Fibroblast of skin of left quadriceps (primary cell): ENCODE measurements around the gene WBP2NL.
"Not testable (repeated sequence)": the region's sequence is repeated elsewhere in the genome, so short reads cannot be mapped to it uniquely, and the experiment has no call there.

Experiments
- DNase-seq, 2 experiments: peaks; one replicate each; pipeline ENCODE4 v3.0.0-alpha.2; 2013; ENCODE audit warnings: low read depth in 2 of 2

Gene WBP2NL

DNA sequence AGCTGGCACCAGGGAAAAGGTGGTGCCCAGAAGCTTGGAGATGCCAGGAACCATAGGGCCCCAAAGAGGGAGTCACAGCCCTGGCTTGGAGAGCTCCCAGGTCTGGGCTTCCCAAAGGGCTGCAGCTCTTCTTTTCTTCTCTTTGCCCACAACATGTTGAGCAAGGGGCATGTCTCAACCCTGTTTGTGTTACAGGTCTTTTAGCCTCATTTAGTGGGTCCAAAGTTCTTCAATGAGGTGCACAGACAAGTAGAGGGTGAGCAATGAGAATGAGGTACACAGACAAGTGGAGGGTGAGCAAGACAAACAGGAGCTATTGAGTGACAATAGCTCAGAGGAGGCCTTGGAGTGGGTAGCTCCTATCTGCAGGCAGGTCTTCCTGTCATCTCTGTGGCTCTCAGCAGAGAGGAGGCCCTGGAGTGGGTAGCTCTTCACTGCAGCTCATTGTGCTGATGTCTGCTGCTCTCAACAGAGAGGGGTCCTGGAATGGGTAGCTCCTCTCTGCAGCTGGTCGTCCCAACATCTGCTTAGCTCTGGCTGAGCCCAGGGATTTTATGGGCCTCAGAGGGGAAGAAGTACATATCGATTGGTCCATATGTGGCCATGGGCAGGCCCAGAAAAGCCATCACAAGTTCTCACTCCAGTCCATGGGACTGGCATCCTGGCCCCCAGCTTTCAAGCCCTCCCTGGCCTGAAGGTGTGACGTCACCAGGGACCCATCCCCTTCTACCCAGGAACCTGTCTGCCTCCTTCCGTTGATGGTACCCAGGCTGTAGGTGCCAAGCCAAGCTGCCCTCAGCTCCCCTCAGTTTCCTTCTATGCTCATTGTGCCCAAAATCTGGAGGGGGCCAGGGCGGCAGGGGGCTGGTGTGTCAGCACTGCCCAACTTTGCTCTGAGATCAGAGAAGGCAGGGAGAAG lies 34.9 kb downstream of the WBP2NL start:
- no peak for DNase-seq

DNA sequence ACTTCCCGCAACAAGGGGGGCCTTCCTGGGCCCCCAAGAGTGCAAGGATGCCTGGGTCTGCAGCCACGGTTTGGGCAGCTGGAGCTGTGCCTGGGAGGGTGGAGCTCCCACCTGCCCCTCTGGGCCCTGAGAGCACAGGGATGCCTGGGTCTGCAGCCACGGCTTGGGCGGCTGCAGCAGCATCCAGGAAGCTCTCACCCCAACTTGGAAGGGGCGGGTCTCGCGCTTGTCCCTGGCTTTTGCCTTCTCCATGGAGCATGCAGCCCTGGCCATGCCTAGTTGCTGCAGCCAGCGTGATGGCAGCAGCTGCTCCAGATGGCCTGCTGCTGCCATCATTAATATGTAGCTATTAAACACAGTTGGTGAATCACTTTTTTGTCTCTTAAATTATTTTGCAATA lies 36.7 kb downstream of the WBP2NL start:
- no peak for DNase-seq

DNA sequence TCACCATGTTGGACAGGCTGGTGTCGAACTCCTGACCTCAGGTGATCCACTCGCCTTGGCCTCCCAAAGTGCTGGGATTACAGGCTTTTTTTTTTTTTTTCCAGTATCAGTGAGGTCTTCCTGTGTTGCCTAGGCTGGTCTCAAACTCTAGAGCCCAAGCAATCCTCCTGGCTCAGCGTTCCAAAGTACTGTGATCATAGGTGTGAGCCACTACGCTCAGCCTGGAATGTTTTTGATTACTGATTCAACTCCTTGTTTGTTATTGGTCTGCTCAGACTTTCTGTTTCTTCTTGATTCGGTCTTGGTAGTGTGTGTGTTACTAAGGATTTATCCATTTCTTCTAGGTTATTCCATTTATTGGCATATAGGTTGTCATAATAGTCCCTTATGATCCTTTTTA lies 40.7 kb downstream of the WBP2NL start:
- DNase-seq: peak; percentile 4 to 6

DNA sequence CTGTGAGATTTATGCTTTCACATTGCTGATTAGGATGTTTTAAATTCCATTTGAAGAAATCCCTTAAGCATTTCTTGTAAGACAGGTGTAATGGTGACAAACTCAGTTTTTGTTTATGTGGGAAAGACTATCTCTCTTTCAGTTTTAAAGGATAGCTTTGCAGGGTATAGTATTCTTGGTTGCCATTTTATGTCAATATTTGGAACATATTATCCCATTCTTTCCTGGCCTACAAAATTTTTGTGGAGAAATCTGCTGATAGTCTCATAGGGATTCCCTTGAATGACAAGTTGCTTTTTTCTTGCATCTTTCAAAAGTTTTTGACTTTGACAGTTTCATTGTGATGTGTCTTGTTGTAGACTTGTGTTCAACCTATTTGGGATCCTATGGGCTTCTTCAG lies 43.2 kb downstream of the WBP2NL start:
- DNase-seq: no peak

DNA sequence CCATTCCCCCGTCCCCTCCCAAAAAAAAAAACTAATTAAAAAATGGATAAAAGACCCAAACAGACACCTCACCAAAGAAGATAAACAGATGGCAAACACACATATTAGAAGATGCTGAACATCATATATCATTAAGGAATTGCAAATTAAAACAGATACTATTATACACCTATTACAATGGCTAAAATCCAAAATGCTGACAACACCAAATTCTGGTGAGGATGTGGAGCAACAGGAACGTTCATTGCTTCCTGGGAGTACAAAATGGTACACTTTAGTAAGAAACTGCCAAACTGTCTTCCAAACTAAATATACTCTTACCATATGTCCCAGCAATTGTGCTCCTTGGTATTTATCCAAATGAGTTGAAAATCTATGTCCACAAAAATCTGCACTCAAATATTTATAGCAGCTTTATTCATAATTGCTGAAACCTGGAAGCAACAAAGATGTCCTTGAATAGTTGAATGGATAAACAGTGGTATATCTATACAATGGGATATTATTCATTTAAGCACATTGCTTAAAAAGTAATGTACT lies 52.1 kb downstream of the WBP2NL start:
- no peak for DNase-seq

DNA sequence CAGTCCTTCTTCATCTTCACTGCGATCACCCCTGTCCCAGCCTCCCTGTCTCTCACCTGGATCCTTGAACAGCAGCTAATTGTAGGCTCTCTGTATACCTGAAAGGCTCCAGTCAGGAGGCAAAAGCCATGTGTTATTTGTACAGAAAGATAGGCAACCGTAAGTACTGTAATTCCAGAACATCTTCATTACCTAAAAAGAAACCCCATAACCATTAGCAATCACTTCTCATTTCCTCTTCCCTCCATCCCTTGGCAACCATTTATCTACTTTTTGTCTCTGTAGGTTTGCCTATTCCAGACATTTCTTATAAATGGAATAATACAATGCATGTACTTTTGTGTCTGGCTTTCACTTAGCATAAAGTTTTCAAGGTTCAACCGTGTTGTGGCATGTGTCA lies 54.2 kb downstream of the WBP2NL start:
- no peak for DNase-seq

DNA sequence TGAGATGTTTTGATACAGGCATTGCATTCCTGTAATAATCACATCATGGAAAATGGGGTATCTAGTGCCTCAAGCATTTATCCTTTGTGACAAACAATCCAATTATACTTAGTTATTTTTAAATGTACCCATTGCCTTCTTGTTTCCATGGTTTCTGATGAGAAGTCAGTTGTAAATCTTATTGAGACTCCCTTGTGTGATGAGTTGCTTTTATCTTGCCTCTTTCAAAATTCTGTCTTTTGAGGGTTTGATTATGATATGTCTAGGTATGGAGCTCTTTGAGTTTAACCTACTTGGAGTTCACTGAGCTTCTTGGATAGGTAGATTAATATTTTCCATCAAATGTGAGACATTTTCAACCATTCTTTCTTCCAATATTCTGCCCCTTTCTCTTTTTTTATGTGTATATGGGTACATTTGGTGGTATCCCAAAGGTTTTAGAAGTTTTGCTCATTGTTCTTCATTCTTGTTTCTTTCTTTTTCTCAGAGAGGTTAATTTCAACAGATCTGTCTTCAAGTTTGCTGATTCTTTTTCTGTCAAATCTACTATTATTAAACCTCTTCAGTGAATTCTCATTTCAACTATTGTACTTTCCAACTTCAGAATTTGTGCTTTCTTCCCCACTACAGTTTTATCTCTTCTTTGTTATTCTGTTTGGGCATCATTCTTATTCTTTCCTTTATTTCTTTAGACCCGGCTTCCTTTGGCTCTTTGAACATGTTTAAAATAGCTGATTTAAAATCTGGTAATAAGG lies 58.3 kb downstream of the WBP2NL start:
- no peak for DNase-seq

DNA sequence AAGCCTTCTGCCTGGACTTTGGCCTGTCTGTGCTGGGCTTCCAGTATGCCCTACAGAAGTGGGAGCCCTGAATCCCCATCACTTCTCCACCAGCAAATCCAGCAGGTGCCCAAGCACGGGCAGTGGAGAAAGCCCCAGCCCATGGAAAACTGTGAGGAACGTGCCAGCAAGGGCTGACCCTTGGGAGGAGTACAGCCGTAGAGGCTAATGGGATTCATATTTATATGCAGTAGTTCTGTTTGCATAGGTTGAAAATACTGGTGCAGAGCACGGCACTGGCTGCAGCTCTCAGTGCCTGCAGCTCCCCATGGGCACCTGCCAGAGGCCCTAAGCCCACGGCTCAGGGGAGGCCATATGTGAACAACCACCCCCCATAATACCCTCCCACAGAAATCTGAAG lies 61.9 kb downstream of the WBP2NL start:
- no peak for DNase-seq

DNA sequence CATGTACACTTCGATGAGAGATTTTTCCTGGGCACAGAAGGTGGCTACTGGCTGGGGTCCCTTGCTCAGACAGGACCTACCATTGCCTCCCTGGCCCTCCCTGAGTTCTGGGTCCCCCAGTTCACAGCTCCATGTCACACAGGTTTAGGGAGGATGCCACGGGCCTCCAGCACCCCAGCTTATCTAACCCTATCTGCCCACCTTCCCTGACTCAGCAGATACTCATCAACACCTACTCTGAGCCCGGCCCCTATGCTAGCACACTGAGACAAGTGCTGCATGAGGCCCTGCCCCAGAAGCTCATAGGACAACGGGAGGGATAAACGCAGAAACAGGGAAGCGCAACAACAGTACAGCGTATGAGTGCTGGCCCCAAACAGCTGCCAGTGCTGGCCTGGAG lies 62.5 kb downstream of the WBP2NL start:
- DNase-seq: no peak

DNA sequence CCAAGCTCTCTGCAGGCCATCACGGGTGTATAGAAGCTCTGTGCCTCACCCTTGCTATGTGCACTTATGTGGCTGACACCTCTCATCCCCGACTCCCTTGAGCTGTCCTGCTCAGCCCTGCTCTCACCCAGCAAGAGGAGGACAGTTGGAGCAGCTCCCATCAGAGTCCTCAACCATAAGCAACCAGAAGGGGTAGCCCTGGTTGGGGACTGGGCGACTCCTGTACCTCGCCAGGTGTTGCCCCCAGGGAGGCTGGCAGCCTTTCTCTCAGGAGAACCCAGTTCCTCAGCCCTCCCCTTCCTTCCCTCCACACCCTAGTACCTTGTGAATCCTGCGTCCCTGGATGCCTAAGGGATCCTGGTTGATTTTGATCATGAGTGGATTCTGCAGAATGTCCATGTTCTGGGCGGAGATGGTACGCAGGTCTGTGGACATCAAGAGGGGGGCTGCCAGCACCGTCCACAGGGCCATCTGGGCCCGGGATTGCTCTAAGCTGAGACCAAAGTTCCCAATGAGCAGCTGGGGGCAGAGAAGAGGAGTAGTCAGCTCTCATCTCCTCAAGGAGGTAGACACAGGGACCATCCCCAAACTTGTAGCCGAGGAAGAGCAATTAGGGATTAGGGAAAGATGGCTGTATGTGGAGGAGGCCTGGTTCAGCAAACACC lies 64.0 kb downstream of the WBP2NL start:
- DNase-seq: no peak

DNA sequence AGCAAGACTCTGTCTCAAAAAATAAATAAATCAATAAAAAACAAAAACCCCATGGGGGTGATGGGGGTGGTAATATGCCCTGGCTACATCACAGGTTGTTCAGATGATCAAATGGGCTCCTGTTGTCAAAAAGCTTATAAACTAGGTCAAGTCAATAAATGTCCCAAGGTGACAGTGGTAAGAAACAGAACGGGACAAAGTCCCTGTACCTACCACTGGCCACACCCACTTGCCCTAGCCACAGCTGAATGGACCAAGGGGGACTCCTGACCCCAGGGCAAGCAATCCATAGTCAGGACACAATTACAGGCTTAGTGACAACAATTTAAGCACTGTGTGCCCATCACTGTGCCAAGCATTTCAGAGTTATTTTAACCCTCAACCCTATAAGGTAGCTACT lies 66.0 kb downstream of the WBP2NL start:
- no peak for DNase-seq

DNA sequence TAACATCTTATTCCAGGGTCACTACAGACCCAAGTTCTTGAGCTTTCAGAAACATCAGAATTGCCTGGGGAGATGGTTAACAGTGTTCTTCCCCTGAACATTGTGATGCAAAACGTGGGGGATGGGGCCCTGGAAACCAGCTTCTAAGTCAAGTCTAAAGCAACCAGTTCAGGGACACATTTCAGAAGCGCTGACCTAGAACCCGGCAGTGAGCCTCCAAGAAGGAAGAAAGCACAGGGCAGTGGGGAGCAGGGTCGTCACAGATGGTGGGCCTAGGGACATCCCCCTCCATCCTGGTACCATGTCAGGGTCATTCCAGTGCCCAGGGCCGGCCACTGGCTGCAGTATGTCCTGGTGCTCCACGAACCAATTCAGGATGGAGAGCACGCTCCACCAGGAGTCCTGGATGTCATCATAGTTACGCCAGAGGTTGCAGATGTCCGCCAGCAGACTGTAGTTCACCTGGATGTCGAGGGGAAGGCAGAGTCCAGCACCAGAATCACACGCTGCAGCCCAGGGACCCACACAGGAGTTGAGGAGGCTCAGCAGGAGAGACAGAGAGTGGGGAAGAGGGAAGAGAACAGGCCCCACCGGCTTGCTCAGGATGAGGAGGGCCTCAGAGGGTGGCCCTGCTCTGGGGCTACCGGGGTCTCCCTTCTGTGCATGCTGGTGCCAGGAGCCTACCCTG lies 67.0 kb downstream of the WBP2NL start:
- DNase-seq: no peak

DNA sequence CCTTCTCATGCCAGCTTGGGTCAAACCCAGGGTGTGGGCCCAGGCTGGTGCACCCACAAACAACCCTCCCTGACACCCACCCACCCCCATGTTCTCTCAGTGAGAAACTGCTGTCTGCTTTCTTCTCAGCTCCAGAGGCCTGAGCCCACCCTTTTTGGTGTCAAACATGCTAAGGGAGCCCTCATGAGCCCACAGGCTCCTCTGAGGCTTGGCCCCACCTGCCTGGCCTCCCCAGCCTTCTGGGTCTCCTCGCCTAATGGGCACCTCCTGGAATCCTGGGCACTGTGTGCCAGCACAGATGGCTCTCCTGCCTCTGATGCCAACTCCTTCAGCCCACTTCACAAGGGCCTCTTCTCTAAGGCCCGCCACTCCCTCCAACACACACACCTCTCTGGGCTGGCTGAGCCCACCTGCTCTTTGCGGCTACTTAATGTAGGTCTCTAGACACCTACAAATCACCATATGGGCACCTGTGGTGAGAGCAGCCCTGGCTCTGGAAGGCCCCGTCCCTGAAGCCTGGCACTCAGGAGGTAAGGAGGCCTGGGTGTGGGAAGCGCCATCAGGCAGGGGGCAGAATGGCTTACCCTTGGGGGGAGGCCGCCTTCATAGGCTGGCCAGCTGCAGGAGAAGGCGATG lies 67.7 kb downstream of the WBP2NL start:
- DNase-seq: no peak

DNA sequence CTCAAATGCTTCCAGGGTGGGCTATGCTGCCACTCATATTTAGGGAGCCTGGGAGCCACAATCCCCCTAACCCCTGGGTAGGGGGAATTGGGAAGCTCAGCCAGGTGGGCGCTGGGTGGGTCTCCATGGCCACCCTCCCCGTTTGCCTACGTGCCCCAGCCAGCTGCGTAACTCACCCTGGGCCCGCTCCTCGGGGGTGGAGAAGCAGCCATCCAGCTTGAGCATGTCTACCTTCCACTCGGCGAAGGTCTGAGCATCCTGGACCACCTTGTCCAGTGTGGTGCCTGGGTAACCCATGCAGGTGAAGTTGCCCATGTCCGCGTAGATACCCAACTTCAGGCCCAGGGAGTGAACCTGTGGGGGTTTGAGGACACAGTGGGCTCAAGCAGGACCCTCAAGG lies 68.3 kb downstream of the WBP2NL start:
- DNase-seq: no peak

DNA sequence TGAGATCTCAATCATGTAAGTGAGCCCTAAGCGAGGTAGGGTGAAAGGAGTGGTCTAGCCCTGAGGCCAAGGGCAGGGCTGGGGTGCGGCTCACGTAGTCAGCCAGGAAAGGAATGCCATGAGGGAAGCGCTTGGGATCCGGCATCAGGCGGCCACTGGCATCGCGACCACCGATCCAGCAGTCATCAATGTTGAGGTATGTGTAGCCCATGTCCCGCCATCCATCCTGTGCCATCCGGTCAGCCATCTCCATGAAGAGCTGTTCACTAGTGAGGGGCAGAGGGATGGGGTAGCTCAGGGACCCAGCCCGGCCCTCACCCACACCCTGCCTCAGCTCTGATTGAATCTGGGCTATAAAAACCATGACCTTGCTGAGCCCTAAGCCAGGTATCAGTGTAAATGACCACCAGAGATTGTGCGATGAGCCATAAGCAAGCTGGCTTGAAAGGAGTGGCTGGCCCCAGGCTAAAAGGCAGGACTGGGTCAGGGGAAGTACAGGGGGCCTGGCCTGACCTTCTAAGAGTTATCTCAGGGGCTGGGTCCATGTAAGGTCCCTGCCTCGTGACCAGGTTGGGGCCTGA lies 69.2 kb downstream of the WBP2NL start:
- no peak for DNase-seq

DNA sequence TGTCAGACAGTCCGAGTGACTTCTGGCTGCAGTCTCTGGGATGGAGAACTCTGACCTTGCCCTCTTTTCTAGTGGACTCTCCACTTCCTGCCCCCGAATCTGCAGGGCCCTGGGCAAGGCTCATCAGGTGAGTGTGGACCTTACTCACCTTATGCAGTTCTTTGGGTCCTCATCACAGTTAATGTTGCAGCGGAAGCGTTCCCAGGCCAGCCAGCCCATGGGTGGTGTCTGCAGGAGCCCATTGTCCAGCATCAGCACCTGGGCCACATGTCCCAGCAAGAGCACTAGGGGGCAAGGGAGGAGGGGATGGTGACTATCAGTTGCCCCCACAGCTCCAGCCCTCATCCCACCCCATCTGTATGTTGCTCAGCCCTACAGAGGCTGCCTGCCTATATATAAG lies 69.7 kb downstream of the WBP2NL start:
- DNase-seq: no peak

DNA sequence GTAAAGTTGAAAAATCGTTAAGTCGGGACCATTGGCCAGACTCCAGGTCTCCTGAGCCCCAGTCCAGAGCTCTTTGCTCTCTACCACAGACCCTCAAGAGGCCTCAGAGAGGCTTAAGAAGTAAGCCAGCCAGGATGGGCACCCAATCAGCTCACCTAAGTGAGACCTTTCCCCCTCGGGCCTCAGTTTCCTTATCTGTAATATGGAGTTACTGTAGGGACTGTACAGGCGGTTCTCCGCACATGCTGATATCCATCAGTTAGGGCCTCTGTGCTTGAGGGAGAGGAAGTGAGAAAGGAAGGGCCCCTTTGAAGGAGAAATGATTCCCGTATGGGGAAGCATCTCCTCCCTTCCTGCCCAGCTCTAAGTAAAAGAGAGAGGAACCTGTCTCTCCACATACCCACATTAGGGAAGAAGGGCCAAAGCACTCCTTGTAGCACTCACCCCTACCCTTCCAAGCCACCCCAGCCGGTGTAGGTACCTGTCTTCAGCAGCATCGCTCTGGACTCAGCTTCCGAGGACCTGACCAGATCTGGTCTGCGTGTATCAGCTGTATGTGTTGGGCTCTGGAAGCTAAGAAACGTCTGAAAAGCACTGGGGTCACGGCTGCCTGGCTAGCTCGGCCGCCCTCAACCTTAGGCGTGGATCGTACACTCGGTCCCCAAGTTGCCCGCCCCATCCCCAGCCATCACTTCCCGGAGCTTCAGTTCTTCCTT lies 71.4 kb downstream of the WBP2NL start:
- no peak for DNase-seq

DNA sequence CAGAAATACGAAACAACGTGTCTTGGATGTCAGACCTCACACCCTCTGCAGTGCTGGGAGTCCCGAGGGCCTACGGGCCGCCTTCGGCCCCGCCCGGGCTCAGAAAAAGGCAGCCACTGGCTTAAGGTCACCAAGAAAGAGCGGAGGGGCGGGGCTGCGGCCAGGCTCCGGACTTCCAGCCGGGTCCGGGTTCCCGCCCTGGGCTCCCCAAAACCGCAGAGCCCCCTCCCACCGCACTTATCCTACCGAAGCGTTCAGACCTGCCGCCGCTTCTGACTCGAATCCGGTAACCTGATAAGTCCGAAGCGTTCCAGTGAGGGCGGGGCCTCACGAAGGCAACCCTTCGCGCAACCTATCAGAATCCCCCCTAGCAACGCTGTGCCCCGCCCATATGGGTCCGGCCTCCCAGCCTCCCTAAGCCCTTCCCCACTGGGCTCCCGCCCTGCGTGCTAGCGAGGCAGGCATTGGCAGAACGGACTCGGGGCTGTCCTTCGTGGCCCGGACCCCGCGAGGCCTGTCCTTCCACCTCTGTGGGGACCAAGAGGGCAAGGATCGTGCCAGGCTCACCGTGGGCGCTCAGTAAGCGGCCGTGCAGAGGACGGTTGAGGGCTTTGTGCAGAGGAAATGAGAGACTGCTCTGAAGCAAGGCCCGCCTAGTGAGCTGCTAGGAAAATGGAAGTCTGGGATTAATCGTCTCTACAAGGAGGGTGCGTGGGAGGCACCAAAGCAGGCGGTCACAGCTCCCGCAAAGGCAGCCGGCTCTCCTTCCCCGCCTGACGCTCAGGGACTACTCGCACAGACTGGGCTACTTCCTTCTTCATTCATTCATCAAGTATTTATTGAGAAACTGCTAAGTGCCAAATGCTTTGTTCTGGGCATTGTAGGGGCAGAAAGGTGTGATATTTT lies 72.2 kb downstream of the WBP2NL start, which contains the start of gene NAGA:
TSS of gene NAGA (minus strand) at position 296 of the 906 bp plus-strand sequence. CDS start 515 bp downstream, outside the sequence.
- peak; percentile 85 to 88 for DNase-seq

DNA sequence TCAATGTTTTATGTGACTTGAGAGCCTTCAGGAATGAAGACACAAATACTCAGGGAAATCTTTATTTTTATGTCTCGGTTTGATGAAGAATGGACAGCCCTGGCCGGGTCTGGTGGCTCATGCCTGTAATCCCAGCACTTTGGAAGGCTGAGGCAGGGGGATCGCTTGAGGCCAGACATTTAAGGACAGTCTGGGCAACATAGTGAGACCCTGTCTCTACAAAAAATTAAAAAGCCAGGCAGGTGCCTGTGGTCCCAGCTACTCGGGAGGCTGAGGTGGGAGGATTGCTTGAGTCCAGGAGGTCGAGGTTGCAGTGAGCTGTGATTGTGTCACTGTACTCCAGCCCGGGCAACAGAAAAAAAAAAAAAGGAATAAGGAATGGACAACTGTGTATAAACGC lies 72.9 kb downstream of the WBP2NL start:
- DNase-seq: not testable (repeated sequence)
